HepG2 (cell line): ENCODE results near the gene FAM168A. TPM values are rescaled to one million over a fixed set of nuclear protein-coding genes. Genes with fewer than 3 reads are reported as not detected.

Experiments used
- ATAC-seq: fragments of 200-7000 bp; cut with Tn5 transposase; 3 replicates; pipeline ENCODE4 v1.9.1; 2020; ENCODE audit warnings: mild to moderate bottlenecking, moderate library complexity
- BruUV-seq: library from RNA; stranded (reverse); fragments of 400-500 nt; replicated peaks from 2 replicates; lab custom pipeline; 2021; lab: Mats Ljungman, UMichigan
- CTCF ChIA-PET: fragments of 300-600 bp; formaldehyde crosslinking; extraction: SDS; loops from one replicate; lab custom pipeline; 2021; ENCODE audit warnings: low total read pairs, inconsistent platforms, low intra/inter-chr PET ratio; lab: Yijun Ruan, JAX
- POLR2A ChIA-PET: fragments of 350-600 bp; sonication (Branson Sonifier 250); formaldehyde crosslinking; loops from one replicate; lab custom pipeline; 2020; ENCODE audit warnings: antibody characterized with exemption, inconsistent platforms; lab: Yijun Ruan, JAX
- DNase-seq: peaks from one replicate; pipeline ENCODE4 v3.0.0-alpha.2; 2015; ENCODE audit warnings: low spot score
- FAIRE-seq: peaks from 3 replicates; lab custom pipeline; 2011; peaks lifted over from hg19 to GRCh38; lab: Jason Lieb, UNC
- H2AFZ ChIP-seq: one replicate; pipeline ENCODE4 v1.6.1; 2011; ENCODE audit warnings: low read length, inconsistent platforms
- H3K27ac ChIP-seq: fragments of 300-600 bp; 3 replicates; pipeline ENCODE4 v1.8.0; 2011; ENCODE audit warnings: mixed run types, mild to moderate bottlenecking, mixed read lengths, low read length, inconsistent platforms; ENCODE audit not compliant: insufficient read depth; ENCODE audit errors: extremely low read length
- H3K27me3 ChIP-seq, 2 experiments: fragments of 200-600 bp in 1 of 2; 2 replicates in 1 of 2; 3 replicates in 1 of 2; pipeline versions ENCODE4 v1.6.0 to v1.8.0; 2011; ENCODE audit warnings: low read length in 2 of 2, mild to moderate bottlenecking in 2 of 2, moderate library complexity in 2 of 2, inconsistent platforms in 1 of 2; ENCODE audit not compliant: insufficient read depth in 2 of 2, control insufficient read depth in 1 of 2
- H3K36me3 ChIP-seq, 2 experiments: fragments of 200-600 bp in 1 of 2; replicated peaks in 1 of 2; 2 replicates in 1 of 2; 3 replicates in 1 of 2; pipeline versions ENCODE4 v1.5.1 to v1.8.0; 2011; ENCODE audit warnings: low read length in 2 of 2, inconsistent platforms in 1 of 2; ENCODE audit not compliant: insufficient read depth in 2 of 2, control insufficient read depth in 1 of 2
- H3K4me1 ChIP-seq: 2 replicates; pipeline ENCODE4 v1.5.1; 2012; ENCODE audit warnings: low read length, inconsistent platforms; ENCODE audit not compliant: insufficient read depth
- H3K4me2 ChIP-seq: 2 replicates; pipeline ENCODE4 v1.6.0; 2011; ENCODE audit warnings: low read depth, low read length, inconsistent platforms
- H3K4me3 ChIP-seq, 3 experiments: fragments of 200-600 bp in 1 of 3; sonication (generic), shearing (Covaris generic) in 1 of 3; replicated peaks in 1 of 3; 2 replicates each; pipeline ENCODE4 v1.5.1; 2011 to 2016; ENCODE audit warnings: low read length in 3 of 3, inconsistent platforms in 2 of 3, low read depth in 2 of 3, mild to moderate bottlenecking in 2 of 3, control low read depth in 1 of 3, mixed read lengths in 1 of 3; ENCODE audit not compliant: insufficient read depth in 1 of 3
- H3K79me2 ChIP-seq: one replicate; pipeline ENCODE4 v1.6.1; 2011; ENCODE audit warnings: low read length, inconsistent platforms; ENCODE audit not compliant: insufficient read depth
- H3K9ac ChIP-seq: 2 replicates; pipeline ENCODE4 v1.6.0; 2011; ENCODE audit warnings: mild to moderate bottlenecking, low read depth, low read length, inconsistent platforms; ENCODE audit not compliant: insufficient read depth
- H3K9me3 ChIP-seq: 2 replicates; pipeline ENCODE4 v1.5.1; 2012; ENCODE audit warnings: mild to moderate bottlenecking, low read length
- H4K20me1 ChIP-seq: 2 replicates; pipeline ENCODE4 v1.6.0; 2011; ENCODE audit warnings: inconsistent platforms, mild to moderate bottlenecking, low read length, moderate library complexity; ENCODE audit not compliant: insufficient read depth
- GABPA ChIP-seq, 2 experiments: IDR thresholded peaks; 2 replicates each; pipeline ENCODE4 v1.6.1; 2011 to 2016; ENCODE audit warnings: low read depth in 2 of 2, low read length in 1 of 2, missing biosample characterization in 1 of 2, missing genetic modification characterization in 1 of 2
- RNF2 ChIP-seq: fragments of 450-650 bp; conservative IDR thresholded peaks from 2 replicates; pipeline ENCODE4 v1.6.1; 2016; ENCODE audit warnings: low read depth
- ZNF841 ChIP-seq: sonication (generic); formaldehyde crosslinking; IDR thresholded peaks from 2 replicates; pipeline ENCODE4 v1.8.1; 2023; ENCODE audit warnings: missing genetic modification reagents, borderline replicate concordance
- WGBS: methylation state at CpG from one replicate; pipeline ENCODE4 v1.1.6; 2017; ENCODE audit warnings: low lambda C conversion rate; 5-methylcytosine and 5-hydroxymethylcytosine counted together
- in situ Hi-C: cut with HindIII; loops from 2 replicates; pipeline ENCODE4 v1.10.0; 2017; ENCODE audit warnings: low pct_unique_long_range_greater_than_20kb; ENCODE audit not compliant: extremely low pct_ligation_motif_present
- intact Hi-C: fragments of 100-400 bp; cut with micrococcal nuclease; formaldehyde crosslinking; loops from one replicate; pipeline ENCODE4 v1.10.0; 2022; ENCODE audit not compliant: unreplicated experiment
- polyA plus RNA-seq, 8 experiments: library from polyadenylated mRNA; depleted of rRNA in 3 of 8; stranded (reverse) in 7 of 8; unstranded in 1 of 8; fragments of >200 nt; fragmentation: Illumina TruSeq in 4 of 8; extraction: Trizol in 4 of 8; gene quantifications; 2 replicates each; pipeline versions ENCODE4 v1.2.1 to v1.2.3, GENCODE V29; 2011 to 2016; ENCODE audit warnings: low read depth in 4 of 8, missing spikeins in 1 of 8, mixed read lengths in 1 of 8; ENCODE audit not compliant: insufficient read depth in 1 of 8
- total RNA-seq, 5 experiments: library from RNA; depleted of rRNA; stranded (reverse); fragments of >200 nt; fragmentation: Illumina TruSeq; extraction: Trizol; gene quantifications; 2 replicates each; pipeline ENCODE4 v1.2.3, GENCODE V29; 2016; ENCODE audit warnings: low read depth in 1 of 5
- TF ChIP-seq, protein P1 (sequence below): sonication (generic); formaldehyde crosslinking; IDR thresholded peaks from 2 replicates; pipeline ENCODE4 v1.5.0; 2020; ENCODE audit warnings: missing genetic modification reagents

FAM168A gene
- total and polyA plus RNA-seq, 2 of the 13 experiments (the other 11 are each of a cell fraction or from before 2014, with no cell fraction given) = 13.9 to 15.8 TPM

DNA sequence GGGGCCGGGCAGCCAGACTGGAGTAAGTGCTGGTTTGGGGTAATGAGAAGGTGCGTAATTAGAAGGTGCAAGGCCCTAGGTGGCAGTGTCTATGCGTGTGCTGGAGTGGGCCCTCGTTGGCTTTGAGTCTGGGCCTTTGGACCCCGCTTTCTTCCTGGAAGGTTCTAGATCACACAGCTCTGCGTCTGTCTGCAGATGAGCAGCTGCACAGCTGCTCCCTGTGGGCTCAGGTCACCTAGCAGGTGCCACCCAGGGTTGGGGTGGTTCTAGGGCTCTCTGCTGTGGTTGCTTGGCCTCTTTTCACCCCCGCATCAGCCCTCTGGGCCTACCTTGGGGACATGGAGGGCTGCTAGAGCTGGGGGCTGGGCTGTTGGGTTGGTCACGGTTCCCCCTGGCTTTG lies 211.4 kb downstream of the FAM168A start (continued):
- TF ChIP-seq, protein P1, sequence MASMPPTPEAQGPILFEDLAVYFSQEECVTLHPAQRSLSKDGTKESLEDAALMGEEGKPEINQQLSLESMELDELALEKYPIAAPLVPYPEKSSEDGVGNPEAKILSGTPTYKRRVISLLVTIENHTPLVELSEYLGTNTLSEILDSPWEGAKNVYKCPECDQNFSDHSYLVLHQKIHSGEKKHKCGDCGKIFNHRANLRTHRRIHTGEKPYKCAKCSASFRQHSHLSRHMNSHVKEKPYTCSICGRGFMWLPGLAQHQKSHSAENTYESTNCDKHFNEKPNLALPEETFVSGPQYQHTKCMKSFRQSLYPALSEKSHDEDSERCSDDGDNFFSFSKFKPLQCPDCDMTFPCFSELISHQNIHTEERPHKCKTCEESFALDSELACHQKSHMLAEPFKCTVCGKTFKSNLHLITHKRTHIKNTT (CRISPR knock-in tag) = no peak

GRCh38 chr11:73386016-73386415 lies 211.9 kb downstream of the FAM168A start:
- Histone ChIP-seq H3K27me3 (no peaks in the 10 kb centered on the region), H2AFZ (no peak overlapping the region), H3K36me3 (0 out of 5 replicates have a peak, but pooled peaks cover 0 to 3% of the 10 kb centered on the region in 2 experiments), H3K4me1 (peaks cover 16% of the 10 kb centered on the region), H3K27ac (no peak overlapping the region), H3K4me2 (no peak overlapping the region), H3K79me2 (peaks cover 8% of the 10 kb centered on the region), H3K9me3 (no peaks in the 10 kb centered on the region), H4K20me1 (no peaks in the 10 kb centered on the region), H3K4me3 (no peak overlapping the region), H3K9ac (no peak overlapping the region)
- in situ Hi-C loops = no loop called here
- whole genome bisulfite sequencing = 96% methylated on average over 7 of the region's 8 CpGs
- TF ChIP-seq ZNF841 = no peak
- no peak for TF ChIP-seq RNF2
- no peak for TF ChIP-seq GABPA (IDR thresholded peaks at IDR 0.05; ENCODE audit: low read depth, low read length)
- TF ChIP-seq GABPA (CRISPR knock-in tag; IDR thresholded peaks at IDR 0.05; ENCODE audit: low read depth) = no peak
- DNase-seq = no peak
- no peak for FAIRE-seq
- no peak for ATAC-seq
- ChIA-PET CTCF (no interaction called here), POLR2A (no interaction called here)
- no TSS peak for BruUV-seq
- intact Hi-C loops = no loop called here
